HG02763 (cell line): ENCODE data around the gene PCDH18.

Experiments
- ATAC-seq: cut with Tn5 transposase; IDR thresholded peaks from one replicate; pipeline ENCODE4 v1.9.1; 2021; ENCODE audit warnings: mild to moderate bottlenecking, moderate library complexity; ENCODE audit not compliant: unreplicated experiment

PCDH18 gene

DNA sequence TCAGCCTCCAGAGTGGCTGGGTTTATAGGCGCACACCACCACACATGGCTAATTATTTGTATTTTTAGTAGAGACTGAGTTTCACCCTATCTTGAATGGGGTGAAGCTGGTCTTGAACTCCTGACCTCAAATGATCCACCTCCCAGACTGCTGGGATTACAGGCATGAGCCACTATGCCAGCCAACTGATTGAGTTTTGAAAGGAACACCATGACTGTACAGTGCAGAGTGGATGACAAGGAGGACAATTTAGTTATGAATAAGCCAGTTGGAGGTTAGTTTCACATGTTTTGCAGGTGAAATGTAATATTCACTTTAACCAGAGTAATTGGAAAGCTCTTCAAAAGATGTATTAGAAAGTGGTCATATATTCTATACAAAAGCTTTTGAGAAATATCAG is 60.8 kb downstream of the PCDH18 start:
- no peak for ATAC-seq

DNA sequence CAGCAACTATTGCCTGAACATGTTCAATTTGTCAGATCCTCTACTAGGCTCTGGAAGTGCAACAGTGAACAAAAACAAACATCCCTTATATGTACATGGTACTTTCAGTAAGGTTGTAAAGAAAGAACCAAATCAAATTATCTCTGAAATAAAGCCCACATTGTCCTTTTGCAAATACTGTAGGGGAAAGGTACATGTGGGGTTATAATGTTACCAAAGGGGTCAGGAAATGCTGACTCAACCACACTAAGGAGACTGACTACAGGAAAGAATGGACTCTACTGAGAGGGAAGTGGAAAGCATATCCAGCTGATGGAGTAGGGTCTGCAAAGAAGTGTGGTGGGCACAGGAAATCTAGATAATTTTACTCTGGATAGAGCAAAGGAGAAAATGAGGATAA is 61.5 kb downstream of the PCDH18 start:
- ATAC-seq, result no peak
